WTC11 (cell line): ENCODE data around the gene TNFAIP8L3. TPM values are rescaled to one million over a fixed set of nuclear protein-coding genes. Genes with fewer than 3 reads are reported as not detected.

Source experiments
- ATAC-seq: fragments of 200-7000 bp; cut with Tn5 transposase; 2 replicates; pipeline ENCODE4 v1.10.0; 2021; ENCODE audit warnings: mild to moderate bottlenecking, moderate library complexity
- CTCF ChIA-PET: fragments of 300-600 bp; sonication (Branson Sonifier 250); formaldehyde crosslinking; loops from one replicate; lab custom pipeline; 2021; ENCODE audit warnings: antibody characterized with exemption; lab: Charles Lee
- POLR2A ChIA-PET: fragments of 350-600 bp; sonication (Branson Sonifier 250); formaldehyde crosslinking; loops from one replicate; lab custom pipeline; 2021; ENCODE audit warnings: antibody characterized with exemption; lab: Charles Lee
- DNase-seq: peaks from one replicate; pipeline ENCODE4 v3.0.0; 2021; ENCODE audit warnings: low spot score
- H3K27ac Mint-ChIP-seq: 2 replicates; pipeline ENCODE4 v1.8.0; 2021; ENCODE audit warnings: mixed read lengths
- H3K27me3 Mint-ChIP-seq: 2 replicates; pipeline ENCODE4 v1.8.0; 2021; ENCODE audit warnings: low read depth, mild to moderate bottlenecking, moderate library complexity, mixed read lengths
- H3K36me3 Mint-ChIP-seq: 2 replicates; pipeline ENCODE4 v1.8.0; 2021; ENCODE audit warnings: mixed read lengths
- H3K4me1 Mint-ChIP-seq: 2 replicates; pipeline ENCODE4 v1.8.0; 2022; ENCODE audit warnings: mixed read lengths
- H3K4me3 Mint-ChIP-seq: 2 replicates; pipeline ENCODE4 v1.8.0; 2021; ENCODE audit warnings: mild to moderate bottlenecking, moderate library complexity, mixed read lengths
- H3K9me3 Mint-ChIP-seq: 2 replicates; pipeline ENCODE4 v1.8.0; 2021; ENCODE audit warnings: mixed read lengths
- CREB1 ChIP-seq: sonication (generic); formaldehyde crosslinking; IDR thresholded peaks from 2 replicates; pipeline ENCODE4 v1.8.0; 2023; ENCODE audit warnings: mild to moderate bottlenecking, missing genetic modification reagents
- CREM ChIP-seq: sonication (generic); formaldehyde crosslinking; IDR thresholded peaks from 2 replicates; pipeline ENCODE4 v1.8.1; 2022; ENCODE audit warnings: mild to moderate bottlenecking, missing genetic modification reagents, moderate library complexity
- MYBL2 ChIP-seq: sonication (generic); formaldehyde crosslinking; IDR thresholded peaks from 2 replicates; pipeline ENCODE4 v1.8.1; 2023; ENCODE audit warnings: mild to moderate bottlenecking, moderate library complexity, missing genetic modification reagents
- NR2C2 ChIP-seq: sonication (generic); formaldehyde crosslinking; IDR thresholded peaks from 2 replicates; pipeline ENCODE4 v1.8.0; 2022; ENCODE audit warnings: mild to moderate bottlenecking, missing genetic modification reagents
- OVOL2 ChIP-seq: fragments of 250-450 bp; sonication (Bioruptor Pico); IDR thresholded peaks from 2 replicates; pipeline ENCODE4 v1.9.0; 2021; ENCODE audit warnings: mild to moderate bottlenecking, borderline replicate concordance
- TEAD1 ChIP-seq: sonication (generic); formaldehyde crosslinking; IDR thresholded peaks from 2 replicates; pipeline ENCODE4 v1.8.0; 2022; ENCODE audit warnings: mild to moderate bottlenecking, missing genetic modification reagents
- ZNF423 ChIP-seq: fragments of 250-450 bp; sonication (Bioruptor Pico); IDR thresholded peaks from 2 replicates; pipeline ENCODE4 v2.1.2; 2022; ENCODE audit warnings: mild to moderate bottlenecking, moderate library complexity
- ZNF671 ChIP-seq: fragments of 250-450 bp; sonication (Bioruptor Pico); IDR thresholded peaks from 2 replicates; pipeline ENCODE4 v1.8.0; 2021; ENCODE audit warnings: mild to moderate bottlenecking
- total RNA-seq: library from RNA; stranded (reverse); gene quantifications from 3 replicates; pipeline ENCODE4 v1.2.3, GENCODE V29; 2021
- TF ChIP-seq, protein P1 (sequence below): fragments of 250-450 bp; sonication (Bioruptor Pico); IDR thresholded peaks from 2 replicates; pipeline ENCODE4 v1.9.0; 2021; ENCODE audit warnings: mild to moderate bottlenecking
- TF ChIP-seq, protein P2 (sequence below): sonication (generic); formaldehyde crosslinking; IDR thresholded peaks from 2 replicates; pipeline ENCODE4 v1.8.0; 2023; ENCODE audit warnings: mild to moderate bottlenecking, missing genetic modification reagents
- TF ChIP-seq, protein P3 (sequence below): sonication (generic); formaldehyde crosslinking; IDR thresholded peaks from 2 replicates; pipeline ENCODE4 v1.8.1; 2022; ENCODE audit warnings: mild to moderate bottlenecking, moderate library complexity, missing genetic modification reagents
- TF ChIP-seq, protein P4 (sequence below): fragments of 250-450 bp; sonication (Bioruptor Pico); IDR thresholded peaks from 2 replicates; pipeline ENCODE4 v1.9.0; 2021; ENCODE audit warnings: mild to moderate bottlenecking, borderline replicate concordance
- TF ChIP-seq, protein P5 (sequence below): sonication (generic); formaldehyde crosslinking; IDR thresholded peaks from 2 replicates; pipeline ENCODE4 v1.8.1; 2023; ENCODE audit warnings: mild to moderate bottlenecking, missing genetic modification reagents, moderate library complexity
- TF ChIP-seq, protein P6 (sequence below): fragments of 250-450 bp; sonication (Bioruptor Pico); IDR thresholded peaks from 2 replicates; pipeline ENCODE4 v1.8.0; 2021; ENCODE audit warnings: mild to moderate bottlenecking

TNFAIP8L3 gene
- total RNA-seq, 1 experiment from 2014 or later, result 0.39 TPM

DNA sequence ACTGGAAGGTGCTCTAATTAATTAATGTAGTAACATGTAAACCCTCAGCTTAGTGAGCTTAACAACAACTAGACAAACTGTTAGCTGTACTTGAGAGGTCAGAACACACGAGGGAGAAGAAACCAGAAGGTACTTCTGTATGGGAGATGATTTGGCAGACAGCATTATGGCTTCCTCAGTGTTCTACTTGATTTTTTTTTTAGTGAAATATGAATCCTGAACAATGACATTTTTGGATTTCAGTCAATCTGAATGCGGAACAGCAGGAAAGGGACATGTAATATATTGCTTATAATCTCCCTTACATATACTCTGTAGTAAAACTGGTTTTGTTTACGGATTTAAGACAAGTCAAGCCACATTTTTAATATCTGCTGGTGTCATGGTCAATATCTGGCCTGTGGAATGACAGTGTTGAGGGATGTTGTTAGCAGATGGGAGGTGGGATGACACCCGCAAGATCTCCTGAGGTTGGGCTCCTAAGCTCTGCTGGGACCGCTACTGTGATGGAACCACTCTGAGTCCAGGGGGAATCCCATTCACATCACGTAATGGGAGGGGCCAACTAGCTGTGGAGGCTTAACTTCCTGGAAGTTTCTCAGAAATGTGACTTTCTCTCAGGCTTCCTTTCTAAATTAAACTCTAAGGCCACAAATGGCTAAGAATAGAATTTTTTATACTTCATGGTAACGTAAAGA is 18.7 kb downstream of the TNFAIP8L3 start (continued):
- TF ChIP-seq, protein P1, sequence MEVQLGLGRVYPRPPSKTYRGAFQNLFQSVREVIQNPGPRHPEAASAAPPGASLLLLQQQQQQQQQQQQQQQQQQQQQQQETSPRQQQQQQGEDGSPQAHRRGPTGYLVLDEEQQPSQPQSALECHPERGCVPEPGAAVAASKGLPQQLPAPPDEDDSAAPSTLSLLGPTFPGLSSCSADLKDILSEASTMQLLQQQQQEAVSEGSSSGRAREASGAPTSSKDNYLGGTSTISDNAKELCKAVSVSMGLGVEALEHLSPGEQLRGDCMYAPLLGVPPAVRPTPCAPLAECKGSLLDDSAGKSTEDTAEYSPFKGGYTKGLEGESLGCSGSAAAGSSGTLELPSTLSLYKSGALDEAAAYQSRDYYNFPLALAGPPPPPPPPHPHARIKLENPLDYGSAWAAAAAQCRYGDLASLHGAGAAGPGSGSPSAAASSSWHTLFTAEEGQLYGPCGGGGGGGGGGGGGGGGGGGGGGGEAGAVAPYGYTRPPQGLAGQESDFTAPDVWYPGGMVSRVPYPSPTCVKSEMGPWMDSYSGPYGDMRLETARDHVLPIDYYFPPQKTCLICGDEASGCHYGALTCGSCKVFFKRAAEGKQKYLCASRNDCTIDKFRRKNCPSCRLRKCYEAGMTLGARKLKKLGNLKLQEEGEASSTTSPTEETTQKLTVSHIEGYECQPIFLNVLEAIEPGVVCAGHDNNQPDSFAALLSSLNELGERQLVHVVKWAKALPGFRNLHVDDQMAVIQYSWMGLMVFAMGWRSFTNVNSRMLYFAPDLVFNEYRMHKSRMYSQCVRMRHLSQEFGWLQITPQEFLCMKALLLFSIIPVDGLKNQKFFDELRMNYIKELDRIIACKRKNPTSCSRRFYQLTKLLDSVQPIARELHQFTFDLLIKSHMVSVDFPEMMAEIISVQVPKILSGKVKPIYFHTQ (CRISPR knock-in tag), result no peak
- TF ChIP-seq MYBL2 (CRISPR knock-in tag), result no peak
- no peak for TF ChIP-seq ZNF423 (CRISPR knock-in tag)
- no peak for TF ChIP-seq OVOL2 (CRISPR knock-in tag)

DNA sequence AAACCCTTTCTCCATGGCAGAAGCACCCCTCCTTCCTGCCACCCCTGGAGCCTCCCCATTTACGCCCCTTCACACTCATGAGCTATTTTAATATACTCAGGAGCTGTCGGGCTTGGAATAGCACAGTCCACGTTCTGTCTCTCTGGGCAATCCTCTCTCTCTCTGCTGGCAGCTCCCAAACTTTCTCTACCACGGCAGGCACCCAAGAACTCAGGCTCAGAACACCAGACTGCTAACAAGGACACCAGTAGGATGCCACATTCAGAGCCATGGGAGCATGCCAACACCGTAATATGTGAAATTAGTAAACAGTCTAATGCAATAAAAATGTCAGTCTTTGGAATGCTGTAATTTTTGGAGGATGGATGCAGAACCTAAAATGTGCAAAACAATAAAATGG is 19.3 kb downstream of the TNFAIP8L3 start:
- peaks cover 8% of the 10 kb centered on the region; the same call in 1 of the 2 replicates for H3K27me3 Mint-ChIP-seq
- no peaks in the 10 kb centered on the region for H3K36me3 Mint-ChIP-seq
- no peaks in the 10 kb centered on the region for H3K9me3 Mint-ChIP-seq
- ChIA-PET CTCF (interaction anchor here (1.2 kb wide), 1 partner anchor 10 kb away, joined by 4 read pairs; no protein-coding TSS in a partner anchor), POLR2A (no interaction called here)
- ATAC-seq (no peak), DNase-seq (no peak)
- TF ChIP-seq, protein P2, sequence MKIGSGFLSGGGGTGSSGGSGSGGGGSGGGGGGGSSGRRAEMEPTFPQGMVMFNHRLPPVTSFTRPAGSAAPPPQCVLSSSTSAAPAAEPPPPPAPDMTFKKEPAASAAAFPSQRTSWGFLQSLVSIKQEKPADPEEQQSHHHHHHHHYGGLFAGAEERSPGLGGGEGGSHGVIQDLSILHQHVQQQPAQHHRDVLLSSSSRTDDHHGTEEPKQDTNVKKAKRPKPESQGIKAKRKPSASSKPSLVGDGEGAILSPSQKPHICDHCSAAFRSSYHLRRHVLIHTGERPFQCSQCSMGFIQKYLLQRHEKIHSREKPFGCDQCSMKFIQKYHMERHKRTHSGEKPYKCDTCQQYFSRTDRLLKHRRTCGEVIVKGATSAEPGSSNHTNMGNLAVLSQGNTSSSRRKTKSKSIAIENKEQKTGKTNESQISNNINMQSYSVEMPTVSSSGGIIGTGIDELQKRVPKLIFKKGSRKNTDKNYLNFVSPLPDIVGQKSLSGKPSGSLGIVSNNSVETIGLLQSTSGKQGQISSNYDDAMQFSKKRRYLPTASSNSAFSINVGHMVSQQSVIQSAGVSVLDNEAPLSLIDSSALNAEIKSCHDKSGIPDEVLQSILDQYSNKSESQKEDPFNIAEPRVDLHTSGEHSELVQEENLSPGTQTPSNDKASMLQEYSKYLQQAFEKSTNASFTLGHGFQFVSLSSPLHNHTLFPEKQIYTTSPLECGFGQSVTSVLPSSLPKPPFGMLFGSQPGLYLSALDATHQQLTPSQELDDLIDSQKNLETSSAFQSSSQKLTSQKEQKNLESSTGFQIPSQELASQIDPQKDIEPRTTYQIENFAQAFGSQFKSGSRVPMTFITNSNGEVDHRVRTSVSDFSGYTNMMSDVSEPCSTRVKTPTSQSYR, result no peak
- TF ChIP-seq TEAD1 (CRISPR knock-in tag), result no peak
- H3K4me3 Mint-ChIP-seq, result no peak overlapping the region
- peaks cover 26% of the 10 kb centered on the region for H3K4me1 Mint-ChIP-seq
- peak overlapping the region; percentile 59; the same call in 1 of the 2 replicates for H3K27ac Mint-ChIP-seq

DNA sequence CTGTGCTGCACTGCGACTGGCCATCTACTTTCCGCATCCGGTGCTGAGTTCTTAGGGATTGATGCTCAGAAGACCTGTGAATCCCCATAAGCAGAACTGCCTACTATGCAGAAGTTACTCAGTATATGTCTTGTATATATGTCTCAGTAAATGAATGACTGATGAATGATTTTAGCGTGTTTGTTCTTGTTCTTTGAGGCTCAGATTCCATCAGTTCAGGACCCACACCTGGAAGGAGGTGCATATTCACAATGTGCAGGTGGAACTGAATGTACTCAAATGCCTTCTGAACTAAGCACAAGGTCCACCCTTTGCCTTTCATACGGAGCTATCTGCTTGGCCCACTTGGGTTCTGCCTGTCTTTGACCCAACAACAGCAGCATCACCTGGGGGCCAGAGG is 19.8 kb downstream of the TNFAIP8L3 start:
- TF ChIP-seq NR2C2 (no peak), CREB1 (CRISPR knock-in tag) (no peak), CREM (CRISPR knock-in tag) (no peak), ZNF671 (no peak)
- TF ChIP-seq, protein P3, sequence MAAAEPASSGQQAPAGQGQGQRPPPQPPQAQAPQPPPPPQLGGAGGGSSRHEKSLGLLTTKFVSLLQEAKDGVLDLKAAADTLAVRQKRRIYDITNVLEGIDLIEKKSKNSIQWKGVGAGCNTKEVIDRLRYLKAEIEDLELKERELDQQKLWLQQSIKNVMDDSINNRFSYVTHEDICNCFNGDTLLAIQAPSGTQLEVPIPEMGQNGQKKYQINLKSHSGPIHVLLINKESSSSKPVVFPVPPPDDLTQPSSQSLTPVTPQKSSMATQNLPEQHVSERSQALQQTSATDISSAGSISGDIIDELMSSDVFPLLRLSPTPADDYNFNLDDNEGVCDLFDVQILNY (CRISPR knock-in tag), result no peak
- TF ChIP-seq, protein P4, sequence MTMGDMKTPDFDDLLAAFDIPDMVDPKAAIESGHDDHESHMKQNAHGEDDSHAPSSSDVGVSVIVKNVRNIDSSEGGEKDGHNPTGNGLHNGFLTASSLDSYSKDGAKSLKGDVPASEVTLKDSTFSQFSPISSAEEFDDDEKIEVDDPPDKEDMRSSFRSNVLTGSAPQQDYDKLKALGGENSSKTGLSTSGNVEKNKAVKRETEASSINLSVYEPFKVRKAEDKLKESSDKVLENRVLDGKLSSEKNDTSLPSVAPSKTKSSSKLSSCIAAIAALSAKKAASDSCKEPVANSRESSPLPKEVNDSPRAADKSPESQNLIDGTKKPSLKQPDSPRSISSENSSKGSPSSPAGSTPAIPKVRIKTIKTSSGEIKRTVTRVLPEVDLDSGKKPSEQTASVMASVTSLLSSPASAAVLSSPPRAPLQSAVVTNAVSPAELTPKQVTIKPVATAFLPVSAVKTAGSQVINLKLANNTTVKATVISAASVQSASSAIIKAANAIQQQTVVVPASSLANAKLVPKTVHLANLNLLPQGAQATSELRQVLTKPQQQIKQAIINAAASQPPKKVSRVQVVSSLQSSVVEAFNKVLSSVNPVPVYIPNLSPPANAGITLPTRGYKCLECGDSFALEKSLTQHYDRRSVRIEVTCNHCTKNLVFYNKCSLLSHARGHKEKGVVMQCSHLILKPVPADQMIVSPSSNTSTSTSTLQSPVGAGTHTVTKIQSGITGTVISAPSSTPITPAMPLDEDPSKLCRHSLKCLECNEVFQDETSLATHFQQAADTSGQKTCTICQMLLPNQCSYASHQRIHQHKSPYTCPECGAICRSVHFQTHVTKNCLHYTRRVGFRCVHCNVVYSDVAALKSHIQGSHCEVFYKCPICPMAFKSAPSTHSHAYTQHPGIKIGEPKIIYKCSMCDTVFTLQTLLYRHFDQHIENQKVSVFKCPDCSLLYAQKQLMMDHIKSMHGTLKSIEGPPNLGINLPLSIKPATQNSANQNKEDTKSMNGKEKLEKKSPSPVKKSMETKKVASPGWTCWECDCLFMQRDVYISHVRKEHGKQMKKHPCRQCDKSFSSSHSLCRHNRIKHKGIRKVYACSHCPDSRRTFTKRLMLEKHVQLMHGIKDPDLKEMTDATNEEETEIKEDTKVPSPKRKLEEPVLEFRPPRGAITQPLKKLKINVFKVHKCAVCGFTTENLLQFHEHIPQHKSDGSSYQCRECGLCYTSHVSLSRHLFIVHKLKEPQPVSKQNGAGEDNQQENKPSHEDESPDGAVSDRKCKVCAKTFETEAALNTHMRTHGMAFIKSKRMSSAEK, result no peak
- TF ChIP-seq, protein P5, sequence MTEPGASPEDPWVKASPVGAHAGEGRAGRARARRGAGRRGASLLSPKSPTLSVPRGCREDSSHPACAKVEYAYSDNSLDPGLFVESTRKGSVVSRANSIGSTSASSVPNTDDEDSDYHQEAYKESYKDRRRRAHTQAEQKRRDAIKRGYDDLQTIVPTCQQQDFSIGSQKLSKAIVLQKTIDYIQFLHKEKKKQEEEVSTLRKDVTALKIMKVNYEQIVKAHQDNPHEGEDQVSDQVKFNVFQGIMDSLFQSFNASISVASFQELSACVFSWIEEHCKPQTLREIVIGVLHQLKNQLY (CRISPR knock-in tag), result no peak
- TF ChIP-seq, protein P6, sequence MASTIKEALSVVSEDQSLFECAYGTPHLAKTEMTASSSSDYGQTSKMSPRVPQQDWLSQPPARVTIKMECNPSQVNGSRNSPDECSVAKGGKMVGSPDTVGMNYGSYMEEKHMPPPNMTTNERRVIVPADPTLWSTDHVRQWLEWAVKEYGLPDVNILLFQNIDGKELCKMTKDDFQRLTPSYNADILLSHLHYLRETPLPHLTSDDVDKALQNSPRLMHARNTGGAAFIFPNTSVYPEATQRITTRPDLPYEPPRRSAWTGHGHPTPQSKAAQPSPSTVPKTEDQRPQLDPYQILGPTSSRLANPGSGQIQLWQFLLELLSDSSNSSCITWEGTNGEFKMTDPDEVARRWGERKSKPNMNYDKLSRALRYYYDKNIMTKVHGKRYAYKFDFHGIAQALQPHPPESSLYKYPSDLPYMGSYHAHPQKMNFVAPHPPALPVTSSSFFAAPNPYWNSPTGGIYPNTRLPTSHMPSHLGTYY (CRISPR knock-in tag), result no peak
- peaks cover 22% of the 10 kb centered on the region for H3K4me1 Mint-ChIP-seq
- H3K9me3 Mint-ChIP-seq, result no peaks in the 10 kb centered on the region
- no peak overlapping the region for H3K27ac Mint-ChIP-seq
- DNase-seq (no peak), ATAC-seq (no peak)
- H3K27me3 Mint-ChIP-seq, result peaks cover 8% of the 10 kb centered on the region; the same call in 1 of the 2 replicates
- no peaks in the 10 kb centered on the region for H3K36me3 Mint-ChIP-seq
- H3K4me3 Mint-ChIP-seq, result no peak overlapping the region
- CTCF ChIA-PET, result interaction anchor here (1.2 kb wide), 1 partner anchor 10 kb away, joined by 4 read pairs; no protein-coding TSS in a partner anchor
- POLR2A ChIA-PET, result interaction anchor here (0.6 kb wide), 1 partner anchor 9 kb away, joined by 3 read pairs; no protein-coding TSS in a partner anchor
